GOT3 (cell line): ENCODE data around the gene AGBL5.

Experiments
- DNase-seq: peaks from one replicate; lab custom pipeline; 2025; ENCODE audit warnings: mixed read lengths; lab: John Stamatoyannopoulos, UW

AGBL5 gene

GRCh38 chr2:27050996-27051901 lies at the start of gene AGBL5:
Gene AGBL5 (plus strand): TSS chr2:27051668. CDS start chr2:27052959, 1,291 bp downstream.
- peak; percentile 83 for DNase-seq

GRCh38 chr2:27001950-27002349 lies 49.5 kb upstream of the AGBL5 start:
- no peak for DNase-seq

GRCh38 chr2:27003007-27003406 lies 48.5 kb upstream of the AGBL5 start:
- DNase-seq: no peak

- no peak for DNase-seq
These were observed 47.6 kb upstream of the AGBL5 start for GRCh38 chr2:27003857-27004256.

GRCh38 chr2:27006602-27007415 lies 44.7 kb upstream of the AGBL5 start:
- DNase-seq: no peak

GRCh38 chr2:27007416-27008374 lies 43.8 kb upstream of the AGBL5 start:
- DNase-seq: no peak

GRCh38 chr2:27008678-27009077 lies 42.8 kb upstream of the AGBL5 start:
- no peak for DNase-seq

- DNase-seq: no peak
These were observed 42.4 kb upstream of the AGBL5 start for GRCh38 chr2:27009083-27009482.

- no peak for DNase-seq
These were observed 41.8 kb upstream of the AGBL5 start for GRCh38 chr2:27009716-27010115.

- no peak for DNase-seq
These were observed 41.3 kb upstream of the AGBL5 start for GRCh38 chr2:27010139-27010538.

GRCh38 chr2:27013738-27014137 lies 37.7 kb upstream of the AGBL5 start:
- DNase-seq: no peak

GRCh38 chr2:27014771-27015433 lies 36.6 kb upstream of the AGBL5 start:
- DNase-seq: no peak

- DNase-seq: peak; percentile 7
These were observed 34.6 kb upstream of the AGBL5 start for GRCh38 chr2:27016801-27017325.

GRCh38 chr2:27018142-27018541 lies 33.3 kb upstream of the AGBL5 start:
- DNase-seq: no peak

GRCh38 chr2:27019459-27019858 lies 32.0 kb upstream of the AGBL5 start:
- DNase-seq: no peak

- DNase-seq: no peak
These were observed 31.3 kb upstream of the AGBL5 start for GRCh38 chr2:27019931-27020855.

- DNase-seq: no peak
These were observed 30.0 kb upstream of the AGBL5 start for GRCh38 chr2:27021253-27022049.

- DNase-seq: no peak
These were observed 27.7 kb upstream of the AGBL5 start for GRCh38 chr2:27023740-27024139.

GRCh38 chr2:27024188-27024587 lies 27.3 kb upstream of the AGBL5 start:
- no peak for DNase-seq
